GM12875 (cell line): ENCODE measurements around the gene RSAD1.

ENCODE experiments used
- H3K4me3 ChIP-seq: one replicate; pipeline ENCODE4 v1.5.1; 2011; ENCODE audit warnings: low read depth, low read length, control low read depth
- TF ChIP-seq, protein P1 (sequence below): IDR thresholded peaks from 2 replicates; pipeline ENCODE4 v1.5.1; 2011; ENCODE audit warnings: low read depth, mild to moderate bottlenecking, control low read depth, inconsistent platforms, low read length, moderate library complexity, borderline replicate concordance; ENCODE audit not compliant: insufficient read depth

The RSAD1 gene

DNA sequence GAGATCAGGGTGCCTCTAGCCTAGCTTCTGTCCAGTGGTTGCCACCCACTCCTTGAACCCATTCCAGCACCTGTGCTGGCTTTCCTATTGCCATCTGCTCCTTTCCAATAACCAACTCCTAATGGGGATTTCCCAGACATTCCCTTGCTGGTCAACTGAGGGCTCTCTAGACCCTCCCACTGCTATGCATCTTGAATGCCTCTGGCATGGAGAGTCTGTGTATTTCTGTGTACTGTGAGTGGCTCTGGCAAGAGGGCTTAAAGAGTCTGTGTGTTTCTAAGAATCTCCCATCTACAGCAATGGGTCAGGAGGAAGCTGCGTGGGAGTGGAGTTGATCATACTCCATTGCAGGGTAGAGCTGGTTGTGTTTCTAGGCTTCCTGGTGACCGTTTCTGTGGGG, 42.9 kb downstream of the RSAD1 start:
- TF ChIP-seq, protein P1, sequence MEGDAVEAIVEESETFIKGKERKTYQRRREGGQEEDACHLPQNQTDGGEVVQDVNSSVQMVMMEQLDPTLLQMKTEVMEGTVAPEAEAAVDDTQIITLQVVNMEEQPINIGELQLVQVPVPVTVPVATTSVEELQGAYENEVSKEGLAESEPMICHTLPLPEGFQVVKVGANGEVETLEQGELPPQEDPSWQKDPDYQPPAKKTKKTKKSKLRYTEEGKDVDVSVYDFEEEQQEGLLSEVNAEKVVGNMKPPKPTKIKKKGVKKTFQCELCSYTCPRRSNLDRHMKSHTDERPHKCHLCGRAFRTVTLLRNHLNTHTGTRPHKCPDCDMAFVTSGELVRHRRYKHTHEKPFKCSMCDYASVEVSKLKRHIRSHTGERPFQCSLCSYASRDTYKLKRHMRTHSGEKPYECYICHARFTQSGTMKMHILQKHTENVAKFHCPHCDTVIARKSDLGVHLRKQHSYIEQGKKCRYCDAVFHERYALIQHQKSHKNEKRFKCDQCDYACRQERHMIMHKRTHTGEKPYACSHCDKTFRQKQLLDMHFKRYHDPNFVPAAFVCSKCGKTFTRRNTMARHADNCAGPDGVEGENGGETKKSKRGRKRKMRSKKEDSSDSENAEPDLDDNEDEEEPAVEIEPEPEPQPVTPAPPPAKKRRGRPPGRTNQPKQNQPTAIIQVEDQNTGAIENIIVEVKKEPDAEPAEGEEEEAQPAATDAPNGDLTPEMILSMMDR, result no peak
- H3K4me3 ChIP-seq, result no peak overlapping the region

DNA sequence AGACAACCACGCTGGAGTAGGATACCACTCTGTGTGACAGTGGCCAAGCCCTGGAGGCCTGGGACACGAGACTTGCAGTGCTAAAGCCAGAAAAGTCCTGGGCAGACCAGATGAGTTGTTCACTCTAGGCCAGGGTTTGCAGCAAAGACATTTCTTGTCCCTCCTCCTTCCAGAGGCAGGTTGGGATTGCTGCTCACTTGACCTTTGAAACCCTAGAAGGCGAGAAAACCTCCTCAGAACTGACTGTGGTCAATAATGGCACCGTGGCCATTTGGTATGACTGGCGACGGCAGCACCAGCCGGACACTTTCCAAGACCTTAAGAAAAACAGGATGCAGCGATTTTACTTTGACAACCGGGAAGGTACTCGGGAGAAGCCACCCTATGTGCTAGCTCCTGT, 44.1 kb downstream of the RSAD1 start:
- H3K4me3 ChIP-seq, result no peak overlapping the region
- TF ChIP-seq, protein P1, result no peak

DNA sequence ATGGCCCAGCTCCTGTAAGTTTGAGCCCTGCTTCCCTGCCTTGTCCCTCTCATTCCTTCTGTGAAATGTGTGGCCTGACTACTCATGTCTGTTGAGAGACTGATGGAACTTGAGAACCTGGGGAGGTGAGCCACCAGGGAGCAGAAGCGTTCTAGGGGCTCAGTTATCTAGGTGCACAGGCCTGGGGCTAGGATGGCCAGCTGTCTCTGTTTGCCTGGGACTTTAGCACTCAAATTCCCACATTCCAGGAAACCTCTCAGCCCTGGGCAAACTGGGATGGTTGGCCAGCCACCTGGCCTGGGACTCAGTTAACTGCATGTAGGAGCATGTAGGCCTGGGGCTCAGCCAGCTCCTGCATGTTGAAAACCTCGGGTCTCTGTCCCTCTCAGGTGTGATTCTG, 44.5 kb downstream of the RSAD1 start:
- TF ChIP-seq, protein P1, result no peak
- no peak overlapping the region for H3K4me3 ChIP-seq

DNA sequence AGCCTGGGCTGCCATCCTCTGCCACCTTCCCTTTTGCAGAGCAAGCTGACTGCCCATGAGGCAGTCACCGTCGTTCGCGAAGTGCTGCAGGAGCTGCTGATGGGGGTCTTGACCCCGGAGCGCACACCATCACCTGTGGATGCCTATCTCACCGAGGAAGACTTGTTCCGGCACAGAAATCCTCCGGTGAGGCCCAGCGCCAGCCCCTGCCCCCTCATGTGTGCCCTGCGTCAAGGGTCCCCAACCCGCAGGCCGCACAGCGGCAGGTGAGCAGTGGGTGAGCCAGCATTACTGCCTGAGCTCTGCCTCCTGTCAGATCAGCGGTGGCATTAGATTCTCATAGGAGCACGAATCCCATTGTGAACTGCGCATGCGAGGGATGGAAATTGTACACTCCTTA, 46.2 kb downstream of the RSAD1 start:
- TF ChIP-seq, protein P1, result no peak
- H3K4me3 ChIP-seq, result no peak overlapping the region

DNA sequence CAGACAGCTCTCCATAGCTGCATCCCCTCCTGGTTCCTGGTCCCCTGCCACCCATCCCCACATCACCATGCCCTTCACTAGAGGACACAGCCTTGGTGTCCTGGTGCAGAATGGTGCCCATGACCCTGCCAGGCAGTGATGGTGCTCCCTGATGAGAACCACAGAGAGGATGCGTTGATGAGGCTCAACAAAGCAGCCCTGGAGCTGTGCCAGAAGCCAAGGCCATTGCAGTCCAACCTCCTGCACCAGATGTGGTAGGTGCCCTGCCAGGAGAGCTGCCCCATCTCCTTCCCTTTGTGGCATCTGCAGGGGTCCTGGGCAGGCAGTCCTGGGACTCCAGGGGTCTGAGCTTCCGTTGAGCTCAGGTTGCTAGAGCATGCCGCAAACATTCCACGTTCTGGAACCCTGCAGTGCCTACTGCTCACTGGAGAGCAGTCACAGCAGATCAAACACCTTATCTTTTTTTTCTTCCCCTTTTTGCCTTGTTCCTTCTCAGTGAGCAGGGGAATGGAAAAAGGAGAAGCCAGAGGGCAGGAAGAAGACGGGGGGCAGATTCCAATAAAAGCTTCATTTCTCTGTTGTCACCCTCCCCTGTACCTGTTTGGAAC, 48.6 kb downstream of the RSAD1 start:
- TF ChIP-seq, protein P1, result no peak
- H3K4me3 ChIP-seq, result no peak overlapping the region

DNA sequence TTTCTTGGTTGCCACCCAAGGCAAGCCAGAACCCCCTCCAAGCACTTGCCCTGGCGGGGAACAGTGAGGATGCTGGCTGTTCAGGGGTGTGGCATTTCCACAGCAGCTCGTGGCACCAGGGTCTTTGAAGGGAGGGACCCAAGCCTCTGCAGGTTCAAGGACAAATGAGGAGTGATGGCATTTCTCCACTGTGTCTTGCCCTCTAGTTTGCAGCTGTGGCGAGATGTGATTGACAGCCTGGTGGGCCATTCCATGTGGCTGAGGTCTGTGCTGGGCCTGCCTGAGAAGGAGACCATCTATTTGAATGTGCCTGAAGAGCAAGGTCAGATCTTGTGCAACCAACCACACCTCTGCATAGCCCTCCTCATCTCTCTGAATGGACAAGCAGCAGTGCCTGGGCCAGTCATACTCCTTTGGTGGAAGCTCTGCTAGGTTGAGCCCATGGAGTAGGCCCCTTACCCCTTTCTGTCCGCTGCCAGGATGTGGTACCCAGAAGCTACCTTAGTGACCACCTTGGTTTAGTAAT, 49.4 kb downstream of the RSAD1 start:
- no peak overlapping the region for H3K4me3 ChIP-seq
- TF ChIP-seq, protein P1, result no peak

DNA sequence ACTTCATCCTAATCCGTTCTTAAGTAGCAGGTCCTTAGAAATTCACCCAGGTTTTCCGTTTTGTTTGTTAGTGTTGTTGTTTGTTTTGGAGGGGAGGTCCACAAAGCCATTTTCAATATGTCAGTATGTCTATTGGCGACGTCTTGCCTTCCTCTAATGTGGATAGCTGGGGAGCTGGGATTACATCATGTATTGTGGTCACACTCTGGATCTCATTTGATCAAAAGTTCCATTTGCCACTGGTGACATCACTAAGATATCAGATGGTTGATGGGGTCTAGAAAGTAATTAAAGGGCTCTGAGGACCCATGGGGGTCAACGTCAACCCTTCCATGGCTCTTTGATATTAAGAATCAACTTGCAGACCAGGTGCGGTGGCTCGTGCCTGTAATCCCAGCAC, 51.2 kb downstream of the RSAD1 start:
- TF ChIP-seq, protein P1, result no peak
- H3K4me3 ChIP-seq, result no peak overlapping the region
